GM12873 (cell line): Measurements from ENCODE around the gene SEMA3A.

Experiments used
- TF ChIP-seq, protein P1 (sequence below): IDR thresholded peaks from 2 replicates; pipeline ENCODE4 v1.5.1; 2012; ENCODE audit warnings: low read depth, mild to moderate bottlenecking, moderate library complexity, low read length, control low read depth; ENCODE audit not compliant: insufficient read depth; ENCODE audit errors: missing control alignments

Gene SEMA3A

DNA sequence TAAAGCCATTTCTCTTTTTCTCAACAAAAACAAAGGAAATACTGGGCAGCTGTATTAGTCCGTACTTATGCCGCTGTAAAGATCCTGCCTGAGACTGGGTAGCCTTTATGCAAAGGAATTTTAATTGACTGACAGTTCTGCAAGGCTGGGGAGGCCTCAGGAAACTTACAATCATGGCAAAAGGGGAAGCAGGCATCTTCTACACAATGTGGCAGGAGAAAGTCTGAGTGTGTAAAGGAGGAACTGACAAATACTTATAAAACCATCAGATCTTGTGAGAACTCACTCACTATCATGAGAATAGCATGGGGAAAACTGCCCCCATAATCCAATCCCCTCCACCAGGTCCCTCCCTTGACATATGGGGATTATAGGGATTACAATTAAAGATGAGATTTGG, 264.3 kb downstream of the SEMA3A start:
- TF ChIP-seq, protein P1, sequence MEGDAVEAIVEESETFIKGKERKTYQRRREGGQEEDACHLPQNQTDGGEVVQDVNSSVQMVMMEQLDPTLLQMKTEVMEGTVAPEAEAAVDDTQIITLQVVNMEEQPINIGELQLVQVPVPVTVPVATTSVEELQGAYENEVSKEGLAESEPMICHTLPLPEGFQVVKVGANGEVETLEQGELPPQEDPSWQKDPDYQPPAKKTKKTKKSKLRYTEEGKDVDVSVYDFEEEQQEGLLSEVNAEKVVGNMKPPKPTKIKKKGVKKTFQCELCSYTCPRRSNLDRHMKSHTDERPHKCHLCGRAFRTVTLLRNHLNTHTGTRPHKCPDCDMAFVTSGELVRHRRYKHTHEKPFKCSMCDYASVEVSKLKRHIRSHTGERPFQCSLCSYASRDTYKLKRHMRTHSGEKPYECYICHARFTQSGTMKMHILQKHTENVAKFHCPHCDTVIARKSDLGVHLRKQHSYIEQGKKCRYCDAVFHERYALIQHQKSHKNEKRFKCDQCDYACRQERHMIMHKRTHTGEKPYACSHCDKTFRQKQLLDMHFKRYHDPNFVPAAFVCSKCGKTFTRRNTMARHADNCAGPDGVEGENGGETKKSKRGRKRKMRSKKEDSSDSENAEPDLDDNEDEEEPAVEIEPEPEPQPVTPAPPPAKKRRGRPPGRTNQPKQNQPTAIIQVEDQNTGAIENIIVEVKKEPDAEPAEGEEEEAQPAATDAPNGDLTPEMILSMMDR = no peak

DNA sequence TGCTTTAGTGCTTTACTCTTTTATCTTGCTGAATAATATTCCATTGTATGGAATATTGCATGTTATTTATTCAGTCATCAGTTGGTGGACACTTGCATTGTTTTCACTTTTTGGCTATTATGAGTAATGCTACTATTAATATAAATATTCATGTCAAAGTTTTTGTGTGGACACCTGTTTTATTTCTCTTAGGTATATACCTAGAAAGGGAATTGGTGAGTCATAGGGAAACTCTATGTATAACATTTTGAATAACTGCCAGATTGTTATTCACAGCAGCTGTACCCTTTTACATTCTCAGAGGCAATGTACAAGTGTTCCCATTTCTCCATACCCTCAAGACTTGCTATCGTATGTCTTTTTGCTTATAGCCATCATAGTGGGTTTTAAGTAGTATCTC, 268.7 kb downstream of the SEMA3A start:
- TF ChIP-seq, protein P1 = no peak

DNA sequence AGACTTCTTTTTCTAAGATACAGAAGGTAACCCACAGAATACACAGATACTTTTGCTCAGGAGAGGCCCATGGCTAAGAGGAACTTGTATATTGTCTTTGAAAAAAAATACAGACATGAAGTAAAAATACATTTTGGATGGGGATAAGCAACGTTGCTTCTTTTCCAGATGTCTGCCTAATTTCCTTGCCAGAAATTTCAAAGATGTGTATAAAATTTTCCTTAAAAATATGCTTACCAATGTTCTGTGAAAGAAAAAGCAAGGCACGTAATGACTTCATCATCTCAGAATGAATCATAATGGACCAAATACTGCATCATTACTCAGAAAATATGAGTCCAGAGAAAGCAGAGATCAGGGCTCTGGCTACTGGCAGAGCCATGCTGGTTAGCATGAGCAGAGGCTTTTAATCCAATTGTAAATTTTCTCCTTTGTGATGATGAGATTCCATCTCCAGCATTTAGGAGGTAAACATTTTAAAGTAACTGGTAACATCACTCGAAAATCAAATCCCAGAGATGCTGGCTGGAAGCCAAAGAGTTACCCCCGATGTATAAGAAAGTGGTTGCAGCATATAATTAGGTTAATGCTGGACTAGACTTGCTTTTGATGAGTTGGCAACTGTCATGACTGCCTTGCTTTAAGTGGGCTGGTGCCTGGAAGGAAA, 272.5 kb downstream of the SEMA3A start:
- TF ChIP-seq, protein P1 = no peak

DNA sequence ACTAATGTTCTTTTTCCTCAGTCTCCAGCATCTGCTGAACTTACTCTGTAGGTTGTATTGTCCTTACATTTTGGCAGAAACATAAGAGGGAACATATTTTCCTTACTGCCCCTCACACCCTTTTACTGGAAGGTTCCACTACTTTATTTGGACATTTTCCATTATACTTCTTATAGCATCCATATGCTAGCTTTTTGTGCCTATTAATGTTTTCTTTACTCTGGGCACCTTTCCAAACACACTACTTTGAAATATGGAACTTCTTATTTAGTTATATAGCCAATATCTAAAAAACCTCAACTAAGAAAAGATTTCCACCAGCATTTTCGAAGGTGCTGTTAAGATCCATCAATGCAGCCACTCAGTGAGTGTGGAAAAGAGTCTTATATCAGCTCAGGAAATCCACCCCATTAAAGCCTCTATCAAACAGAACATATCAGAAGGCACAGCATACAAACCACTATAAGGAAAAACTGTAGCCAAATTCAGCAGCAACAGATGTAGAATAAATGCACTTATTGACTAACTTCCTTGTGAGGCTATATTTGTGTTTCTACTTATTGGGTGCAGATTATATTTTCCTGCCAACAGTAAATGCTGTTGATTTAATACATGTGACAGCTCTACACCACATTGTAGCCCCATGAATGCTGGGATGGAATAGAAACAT, 273.2 kb downstream of the SEMA3A start:
- TF ChIP-seq, protein P1 = no peak

DNA sequence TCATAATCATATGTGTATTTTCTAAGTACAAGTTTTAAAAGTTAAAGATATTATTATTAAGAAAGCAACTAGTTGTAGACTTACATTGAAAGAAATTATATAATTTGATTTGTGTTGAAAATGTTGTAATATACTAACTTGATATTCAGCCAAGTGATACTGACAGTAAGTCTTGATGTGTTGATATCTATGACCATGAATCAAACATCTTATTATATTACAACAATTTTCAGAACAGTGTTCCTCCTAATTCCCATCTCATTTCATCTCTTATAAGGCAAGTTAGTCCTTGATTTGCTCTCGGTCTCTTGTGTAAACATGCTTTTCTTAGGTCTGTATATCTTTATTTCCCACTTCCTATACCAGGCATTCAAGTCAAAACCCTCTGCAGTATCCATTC, 276.4 kb downstream of the SEMA3A start:
- TF ChIP-seq, protein P1 = no peak

DNA sequence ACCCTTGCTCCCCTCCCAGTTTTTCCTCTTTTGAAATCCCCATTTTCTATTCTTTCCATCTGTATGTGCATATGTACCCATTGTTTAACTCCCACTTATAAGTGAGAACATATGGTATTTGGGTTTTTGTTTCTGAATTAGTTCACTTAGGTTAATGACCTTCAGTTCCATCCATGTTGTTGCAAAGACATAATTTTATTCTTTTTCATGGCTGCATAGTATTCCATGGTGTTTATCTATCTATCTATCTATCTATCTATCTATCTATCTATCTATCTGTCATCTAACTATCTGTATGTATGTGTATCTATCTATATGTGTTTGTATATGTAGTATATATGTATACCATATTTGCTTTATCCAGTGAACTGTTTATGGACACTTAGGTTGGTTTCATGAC, 281.4 kb downstream of the SEMA3A start:
- TF ChIP-seq, protein P1 = no peak

DNA sequence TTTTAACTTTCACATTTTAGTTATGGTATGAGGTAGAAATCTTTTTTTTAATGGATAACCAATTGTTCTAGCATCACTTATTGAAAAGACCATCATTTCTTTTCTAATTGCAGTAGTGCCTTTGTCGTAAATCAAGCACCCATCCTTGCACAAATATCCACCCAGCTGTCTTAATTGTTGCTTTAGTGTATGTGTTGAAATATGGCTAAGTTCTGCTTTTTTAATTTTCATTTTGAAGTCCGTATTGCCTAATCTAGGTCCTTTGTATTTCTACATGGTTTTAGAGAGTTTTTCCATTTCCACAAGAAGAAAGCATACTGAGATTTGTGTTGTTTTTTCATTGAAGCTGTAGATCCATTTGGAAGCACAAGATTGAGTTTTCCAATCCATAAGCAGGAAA, 286.1 kb downstream of the SEMA3A start:
- TF ChIP-seq, protein P1 = no peak
